ENCODE data around the gene IL3RA. TPM values are rescaled to one million over a fixed set of nuclear protein-coding genes. Genes with fewer than 3 reads are reported as not detected.

Gene IL3RA
- total and polyA plus RNA-seq, 3 donors from 2014 or later: 3.4 to 5.5 (median 4.6) TPM

- Histone ChIP-seq H3K36me3 (ENCODE audit: low read depth, missing control alignments) (no peaks in the 10 kb centered on the region), H3K27ac (no peak overlapping the region), H3K4me3 (no peak overlapping the region), H3K4me1 (no peaks in the 10 kb centered on the region), H3K27me3 (no peaks in the 10 kb centered on the region), H3K9me3 (no peaks in the 10 kb centered on the region)
- intact Hi-C loops (cut with DNase I; ENCODE audit: low total_unique reads): no loop called here
- 66 to 75% methylated on average over 13 of the region's 14 CpGs for WGBS, 2 donors
- no peak for DNase-seq
- no peak for TF ChIP-seq CTCF (IDR thresholded peaks at IDR 0.05)
These were observed 80.6 kb downstream of the IL3RA start for GRCh38 chrX:1416965-1417760.

- Histone ChIP-seq H3K36me3 (ENCODE audit: low read depth, missing control alignments) (no peaks in the 10 kb centered on the region), H3K4me3 (no peak overlapping the region), H3K4me1 (no peaks in the 10 kb centered on the region), H3K9me3 (no peaks in the 10 kb centered on the region), H3K27ac (no peak overlapping the region), H3K27me3 (no peaks in the 10 kb centered on the region)
- DNase-seq: no peak
- intact Hi-C loops (cut with DNase I; ENCODE audit: low total_unique reads): no loop called here
- no peak for TF ChIP-seq POLR2A (IDR thresholded peaks at IDR 0.05)
- TF ChIP-seq CTCF (IDR thresholded peaks at IDR 0.05): no peak
- 86 to 88% methylated on average over 13 to 19 of the region's 20 CpGs for WGBS, 2 donors
These were observed 81.6 kb downstream of the IL3RA start for GRCh38 chrX:1417921-1418771.

DNA sequence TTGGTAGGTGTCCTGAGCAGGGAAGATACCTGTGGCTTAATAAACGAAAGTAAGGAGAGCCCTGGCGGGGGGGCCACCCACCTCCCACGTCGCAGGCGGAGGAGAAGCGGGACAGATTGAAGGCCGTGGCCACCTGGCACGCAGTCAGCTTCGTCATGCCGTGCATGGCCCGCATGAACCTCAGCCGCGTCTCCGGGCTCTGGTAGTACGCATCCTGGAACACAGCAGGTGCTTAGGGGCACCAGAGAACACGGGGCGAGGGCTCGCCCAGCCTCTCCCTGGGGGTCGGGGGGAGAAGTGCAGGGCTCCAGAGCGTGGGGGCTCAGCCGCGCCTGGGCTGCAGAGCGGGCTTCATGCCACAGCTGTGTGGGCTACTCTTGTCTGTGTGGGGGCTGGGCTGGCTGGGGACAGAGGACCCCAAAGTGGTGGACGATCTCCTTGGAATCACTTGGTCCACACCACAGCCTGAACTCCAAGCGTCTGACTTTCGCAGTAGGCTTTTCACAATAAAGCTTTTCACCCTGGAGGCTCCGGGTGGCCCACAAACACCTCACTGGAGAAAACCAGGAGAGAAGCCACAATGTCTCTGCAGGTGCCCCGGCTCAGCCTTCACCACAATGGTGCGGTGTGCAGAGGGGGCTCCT lies 82.4 kb downstream of the IL3RA start:
- intact Hi-C loops (cut with DNase I; ENCODE audit: low total_unique reads): no loop called here
- no peak for DNase-seq
- Histone ChIP-seq H3K27ac (no peak overlapping the region), H3K9me3 (no peaks in the 10 kb centered on the region), H3K36me3 (ENCODE audit: low read depth, missing control alignments) (no peaks in the 10 kb centered on the region), H3K4me3 (no peak overlapping the region), H3K4me1 (no peaks in the 10 kb centered on the region), H3K27me3 (no peaks in the 10 kb centered on the region)
- TF ChIP-seq CTCF (IDR thresholded peaks at IDR 0.05) (no peak), POLR2A (IDR thresholded peaks at IDR 0.05) (no peak)
- WGBS, 2 donors: 91 to 92% methylated on average over 24 to 29 of the region's 29 CpGs

DNA sequence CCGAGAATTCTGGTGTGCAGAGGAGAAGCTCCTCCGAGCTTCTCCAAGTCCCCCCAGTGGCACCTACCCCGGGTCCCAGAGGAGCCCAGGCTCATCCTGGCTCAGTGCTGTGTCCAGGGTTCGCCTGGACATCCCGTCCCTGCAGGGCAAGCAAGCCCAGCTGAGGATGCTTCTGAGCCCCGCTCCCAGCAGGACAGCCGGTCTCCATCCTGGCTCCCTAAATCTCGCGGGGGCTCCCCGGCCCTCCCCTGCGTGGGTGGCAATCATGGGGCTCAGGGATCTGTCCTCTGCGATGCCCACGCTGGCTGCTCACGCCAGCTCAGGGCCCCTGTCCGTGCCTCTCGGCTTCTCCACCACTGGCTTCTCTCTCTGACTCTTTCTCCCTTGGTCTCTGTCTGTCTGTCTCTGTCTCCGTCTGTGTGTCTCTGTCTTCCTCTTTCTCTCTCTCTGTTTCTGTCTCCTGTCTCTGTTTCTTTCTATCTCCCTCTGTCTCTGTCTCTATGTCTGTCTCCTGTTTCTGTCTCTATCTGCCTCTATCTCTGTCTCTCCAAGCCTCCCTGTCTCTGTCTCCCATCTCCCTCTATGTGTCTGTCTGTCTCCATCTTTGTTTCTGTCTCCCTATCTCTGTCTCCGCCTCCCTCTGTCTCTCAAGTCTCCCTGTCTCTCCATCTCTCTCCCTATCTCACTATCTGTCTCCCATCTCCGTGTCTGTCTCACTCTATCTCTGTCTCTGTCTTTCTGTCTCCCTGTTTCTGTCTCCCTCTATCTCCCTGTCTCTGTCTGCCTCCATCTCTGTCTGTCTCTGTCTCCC lies 83.2 kb downstream of the IL3RA start:
- no peak overlapping the region for H3K27ac ChIP-seq
- TF ChIP-seq CTCF (IDR thresholded peaks at IDR 0.05) (no peak), POLR2A (IDR thresholded peaks at IDR 0.05) (no peak)
- H3K4me1 ChIP-seq: no peaks in the 10 kb centered on the region
- H3K36me3 ChIP-seq (ENCODE audit: low read depth, missing control alignments): no peaks in the 10 kb centered on the region
- 88 to 89% methylated on average over 19 of the region's 19 CpGs for WGBS, 2 donors
- no peaks in the 10 kb centered on the region for H3K27me3 ChIP-seq
- intact Hi-C loops (cut with DNase I; ENCODE audit: low total_unique reads): no loop called here
- H3K9me3 ChIP-seq: no peaks in the 10 kb centered on the region
- DNase-seq: no peak
- H3K4me3 ChIP-seq: no peak overlapping the region
